H1 (cell line): ENCODE measurements around the gene ALG5. TPM values are rescaled to one million over a fixed set of nuclear protein-coding genes. Genes with fewer than 3 reads are reported as not detected.

Experiments used
- CTCF ChIA-PET: fragments of 300-600 bp; sonication (Branson Sonifier 250); formaldehyde crosslinking; loops from one replicate; lab custom pipeline; 2021; ENCODE audit not compliant: partially characterized antibody; lab: Charles Lee
- POLR2A ChIA-PET: fragments of 300-600 bp; sonication (Branson Sonifier 250); formaldehyde crosslinking; loops from one replicate; lab custom pipeline; 2021; ENCODE audit warnings: inconsistent platforms; ENCODE audit not compliant: partially characterized antibody; lab: Charles Lee
- DNase-seq, 2 experiments: peaks; one replicate each; pipeline versions ENCODE4 v3.0.0 to v3.0.0-alpha.2; 2010 to 2022; ENCODE audit warnings: low spot score in 2 of 2, low read depth in 1 of 2, mixed read lengths in 1 of 2
- FAIRE-seq: peaks from 2 replicates; lab custom pipeline; 2011; peaks lifted over from hg19 to GRCh38; lab: Jason Lieb, UNC
- H2AFZ ChIP-seq: 2 replicates; pipeline ENCODE4 v1.8.1; 2012; ENCODE audit warnings: low read length, inconsistent platforms
- H2AK5ac ChIP-seq: 2 replicates; pipeline ENCODE4 v1.6.1; 2013; ENCODE audit warnings: low read depth, low read length
- H2BK120ac ChIP-seq: replicated peaks from 2 replicates; pipeline ENCODE3; 2013; ENCODE audit warnings: low read depth, low read length, inconsistent platforms
- H2BK12ac ChIP-seq: 2 replicates; pipeline ENCODE4 v1.6.1; 2013; ENCODE audit warnings: low read depth, low read length
- H2BK15ac ChIP-seq: 2 replicates; pipeline ENCODE4 v1.6.1; 2013; ENCODE audit warnings: low read length
- H2BK20ac ChIP-seq: 2 replicates; pipeline ENCODE4 v1.6.1; 2013; ENCODE audit warnings: low read length
- H2BK5ac ChIP-seq: 2 replicates; pipeline ENCODE4 v1.6.1; 2013; ENCODE audit warnings: low read depth, low read length
- H3K14ac ChIP-seq: 2 replicates; pipeline ENCODE4 v1.6.1; 2013; ENCODE audit warnings: inconsistent platforms; ENCODE audit not compliant: insufficient read length
- H3K18ac ChIP-seq: 2 replicates; pipeline ENCODE4 v1.6.1; 2013; ENCODE audit warnings: low read length; ENCODE audit errors: extremely low read depth
- H3K23ac ChIP-seq: 2 replicates; pipeline ENCODE4 v1.6.1; 2013; ENCODE audit warnings: inconsistent platforms; ENCODE audit not compliant: insufficient read length
- H3K23me2 ChIP-seq: 2 replicates; pipeline ENCODE4 v1.6.1; 2013; ENCODE audit warnings: low read depth, low read length
- H3K27ac ChIP-seq: 2 replicates; pipeline ENCODE4 v1.6.1; 2011; ENCODE audit warnings: low read depth, low read length, inconsistent platforms
- H3K27me3 ChIP-seq, 4 experiments: replicated peaks in 1 of 4; 1 replicate in 1 of 4; 2 replicates in 3 of 4; pipeline versions ENCODE4 v1.6.1 to v1.8.1; 2011 to 2013; ENCODE audit warnings: low read length in 3 of 4, mild to moderate bottlenecking in 3 of 4, inconsistent platforms in 2 of 4, mixed read lengths in 2 of 4, moderate library complexity in 1 of 4; ENCODE audit not compliant: control insufficient read depth in 3 of 4, insufficient read depth in 3 of 4; ENCODE audit errors: extremely low read depth in 1 of 4
- H3K36me3 ChIP-seq, 4 experiments: 2 replicates each; pipeline versions ENCODE4 v1.6.1 to v1.8.1; 2011 to 2013; ENCODE audit warnings: mild to moderate bottlenecking in 4 of 4, low read length in 3 of 4, moderate library complexity in 2 of 4, control low read depth in 1 of 4, inconsistent platforms in 1 of 4; ENCODE audit not compliant: insufficient read depth in 4 of 4, control insufficient read depth in 2 of 4
- H3K4ac ChIP-seq: replicated peaks from 2 replicates; pipeline ENCODE3; 2013; ENCODE audit warnings: low read length, low read depth, mixed read lengths, inconsistent platforms; ENCODE audit not compliant: insufficient read length
- H3K4me1 ChIP-seq, 4 experiments: replicated peaks in 1 of 4; 1 replicate in 1 of 4; 2 replicates in 3 of 4; pipeline versions ENCODE4 v1.6.1 to v1.8.1; 2011 to 2013; ENCODE audit warnings: low read length in 3 of 4, inconsistent platforms in 2 of 4, mixed read lengths in 1 of 4; ENCODE audit not compliant: insufficient read depth in 4 of 4, control insufficient read depth in 3 of 4
- H3K4me2 ChIP-seq, 2 experiments: 2 replicates each; pipeline versions ENCODE4 v1.6.1 to v1.8.1; 2011 to 2013; ENCODE audit warnings: low read depth in 2 of 2, low read length in 2 of 2, control low read depth in 1 of 2, inconsistent platforms in 1 of 2, mild to moderate bottlenecking in 1 of 2; ENCODE audit not compliant: insufficient read depth in 1 of 2
- H3K4me3 ChIP-seq, 4 experiments: fragments of 200-600, 300-600 bp in 1 of 4; sonication (generic), shearing (Covaris generic), sonication (Bioruptor Twin) in 1 of 4; 2 replicates each; pipeline versions ENCODE4 v1.5.1 to v1.8.1; 2011 to 2016; ENCODE audit warnings: low read length in 4 of 4, low read depth in 3 of 4, control low read depth in 2 of 4, inconsistent platforms in 2 of 4, mild to moderate bottlenecking in 2 of 4, mixed read lengths in 1 of 4, moderate library complexity in 1 of 4; ENCODE audit not compliant: insufficient read depth in 2 of 4; ENCODE audit errors: extremely low read depth in 1 of 4
- H3K56ac ChIP-seq: replicated peaks from 2 replicates; pipeline ENCODE3; 2013; ENCODE audit warnings: low read depth, mild to moderate bottlenecking, mixed read lengths, low read length, inconsistent platforms; ENCODE audit not compliant: insufficient read length
- H3K79me1 ChIP-seq: 2 replicates; pipeline ENCODE4 v1.6.1; 2013; ENCODE audit warnings: low read depth, low read length, control low read depth
- H3K79me2 ChIP-seq, 2 experiments: 2 replicates each; pipeline versions ENCODE4 v1.6.1 to v1.8.1; 2012 to 2013; ENCODE audit warnings: low read length in 2 of 2, mild to moderate bottlenecking in 2 of 2, inconsistent platforms in 1 of 2; ENCODE audit not compliant: insufficient read depth in 2 of 2, control insufficient read depth in 1 of 2
- H3K9ac ChIP-seq, 4 experiments: replicated peaks in 1 of 4; 1 replicate in 1 of 4; 2 replicates in 3 of 4; pipeline versions ENCODE4 v1.6.1 to v1.8.1; 2011 to 2013; ENCODE audit warnings: low read depth in 3 of 4, low read length in 3 of 4, control low read depth in 2 of 4, mild to moderate bottlenecking in 2 of 4, moderate library complexity in 2 of 4, inconsistent platforms in 1 of 4; ENCODE audit errors: extremely low read depth in 1 of 4
- H3K9me3 ChIP-seq, 2 experiments: 2 replicates each; pipeline versions ENCODE4 v1.6.1 to v1.8.1; 2012 to 2013; ENCODE audit warnings: mild to moderate bottlenecking in 2 of 2, moderate library complexity in 2 of 2, control low read depth in 1 of 2, inconsistent platforms in 1 of 2, low read depth in 1 of 2, low read length in 1 of 2, mixed read lengths in 1 of 2; ENCODE audit not compliant: insufficient read depth in 2 of 2
- H4K20me1 ChIP-seq, 2 experiments: replicated peaks in 1 of 2; 2 replicates each; pipeline versions ENCODE3 to v1.8.1; 2011 to 2013; ENCODE audit warnings: inconsistent platforms in 2 of 2, low read length in 2 of 2, mild to moderate bottlenecking in 1 of 2; ENCODE audit not compliant: insufficient read depth in 2 of 2, control insufficient read depth in 1 of 2
- H4K5ac ChIP-seq: 2 replicates; pipeline ENCODE4 v1.6.1; 2013; ENCODE audit warnings: low read length, low read depth, mixed read lengths, inconsistent platforms; ENCODE audit not compliant: insufficient read length
- H4K8ac ChIP-seq: 2 replicates; pipeline ENCODE4 v1.8.0; 2013; ENCODE audit warnings: mild to moderate bottlenecking, moderate library complexity, low read length, inconsistent platforms; ENCODE audit not compliant: insufficient read depth; ENCODE audit errors: extremely low read depth
- H4K91ac ChIP-seq: replicated peaks from 2 replicates; pipeline ENCODE3; 2013; ENCODE audit warnings: low read length, mixed read lengths, inconsistent platforms; ENCODE audit not compliant: insufficient read length
- BACH1 ChIP-seq: IDR thresholded peaks from 2 replicates; pipeline ENCODE4 v1.6.1; 2012; ENCODE audit warnings: low read length, improper control_type of control experiment
- CBX5 ChIP-seq: fragments of 300-800, 300-1000 bp; sonication (generic); IDR thresholded peaks from 2 replicates; pipeline ENCODE4 v1.7.1; 2016; ENCODE audit warnings: antibody characterized with exemption, low read length, low read depth
- CEBPB ChIP-seq: IDR thresholded peaks from 2 replicates; pipeline ENCODE4 v1.6.1; 2012; ENCODE audit warnings: low read depth, low read length
- CTBP2 ChIP-seq: IDR thresholded peaks from 2 replicates; pipeline ENCODE4 v1.7.0; 2011; ENCODE audit warnings: borderline replicate concordance, mild to moderate bottlenecking, moderate library complexity, mixed read lengths, low read length; ENCODE audit not compliant: insufficient read depth, insufficient read length
- E2F6 ChIP-seq: IDR thresholded peaks from 2 replicates; pipeline ENCODE4 v1.6.1; 2012; ENCODE audit warnings: inconsistent platforms
- EGR1 ChIP-seq: IDR thresholded peaks from 2 replicates; pipeline ENCODE4 v1.6.1; 2011; ENCODE audit warnings: low read depth, low read length, borderline replicate concordance
- EZH2 ChIP-seq: fragments of 200-600 bp; sonication (generic); IDR thresholded peaks from 2 replicates; pipeline ENCODE4 v1.7.1; 2012; ENCODE audit warnings: low read depth, mild to moderate bottlenecking, moderate library complexity, low read length, inconsistent platforms; ENCODE audit not compliant: severe bottlenecking
- FOSL1 ChIP-seq: IDR thresholded peaks from 2 replicates; pipeline ENCODE4 v1.6.1; 2011; ENCODE audit warnings: mild to moderate bottlenecking, low read depth, low read length, moderate library complexity; ENCODE audit not compliant: insufficient read depth
- GABPA ChIP-seq: IDR thresholded peaks from 2 replicates; pipeline ENCODE4 v1.6.1; 2011; ENCODE audit warnings: mild to moderate bottlenecking, low read length, moderate library complexity, borderline replicate concordance; ENCODE audit not compliant: insufficient read depth
- JUND ChIP-seq: IDR thresholded peaks from 2 replicates; pipeline ENCODE4 v1.6.1; 2011; ENCODE audit warnings: mild to moderate bottlenecking, improper control_type of control experiment, low read length
- NANOG ChIP-seq: IDR thresholded peaks from 2 replicates; pipeline ENCODE4 v1.6.1; 2011; ENCODE audit warnings: low read length, low read depth, mild to moderate bottlenecking, inconsistent platforms; ENCODE audit not compliant: insufficient read depth, poor library complexity, severe bottlenecking
- POLR2A ChIP-seq, 2 experiments: IDR thresholded peaks; 1 replicate in 1 of 2; 2 replicates in 1 of 2; pipeline ENCODE4 v1.6.1; 2011; ENCODE audit warnings: low read depth in 2 of 2, low read length in 2 of 2, mild to moderate bottlenecking in 2 of 2; ENCODE audit errors: control extremely low read depth in 1 of 2
- SP4 ChIP-seq: IDR thresholded peaks from 2 replicates; pipeline ENCODE4 v1.6.1; 2012; ENCODE audit warnings: low read length, inconsistent platforms
- SRF ChIP-seq: IDR thresholded peaks from 2 replicates; pipeline ENCODE4 v1.6.1; 2011; ENCODE audit warnings: mild to moderate bottlenecking, low read depth, low read length, moderate library complexity
- WGBS, 2 experiments: shearing (Covaris generic) in 1 of 2; methylation state at CpG; one replicate each; pipeline versions ENCODE4 v1.1.6 to v1.1.7; 2013 to 2015; ENCODE audit warnings: low lambda C conversion rate in 2 of 2, mixed read lengths in 2 of 2, inconsistent platforms in 1 of 2, low coverage in 1 of 2, missing lambda C conversion rate in 1 of 2; ENCODE audit not compliant: insufficient replicate concordance in 2 of 2, insufficient coverage in 1 of 2, insufficient read length in 1 of 2; ENCODE audit errors: extremely low coverage in 1 of 2, missing lambda C conversion rate in 1 of 2; 5-methylcytosine and 5-hydroxymethylcytosine counted together
- polyA plus RNA-seq, 7 experiments: library from polyadenylated mRNA; depleted of rRNA in 3 of 7; stranded (reverse) in 5 of 7; unstranded in 2 of 7; fragments of >200 nt in 5 of 7; fragments of 200-250 nt in 2 of 7; gene quantifications; 1 replicate in 5 of 7; 2 replicates in 1 of 7; 4 replicates in 1 of 7; pipeline versions ENCODE4 v1.2.1 to v1.2.3, GENCODE V29; 2011 to 2013; ENCODE audit warnings: missing spikeins in 2 of 7, mixed read lengths in 2 of 7
- total RNA-seq: library from RNA; stranded (reverse); fragmentation: NEBNext Ultra II Directional; extraction: Animal tissue kit (Norgen Biotek cat#: 25700); gene quantifications from 2 replicates; pipeline ENCODE4 v1.2.1, GENCODE V29; 2021

Gene ALG5
- total and polyA plus RNA-seq, 2 of the 8 experiments (the other 6 are each of a cell fraction or from before 2014, with no cell fraction given) = 15.0 to 24.3 TPM

DNA sequence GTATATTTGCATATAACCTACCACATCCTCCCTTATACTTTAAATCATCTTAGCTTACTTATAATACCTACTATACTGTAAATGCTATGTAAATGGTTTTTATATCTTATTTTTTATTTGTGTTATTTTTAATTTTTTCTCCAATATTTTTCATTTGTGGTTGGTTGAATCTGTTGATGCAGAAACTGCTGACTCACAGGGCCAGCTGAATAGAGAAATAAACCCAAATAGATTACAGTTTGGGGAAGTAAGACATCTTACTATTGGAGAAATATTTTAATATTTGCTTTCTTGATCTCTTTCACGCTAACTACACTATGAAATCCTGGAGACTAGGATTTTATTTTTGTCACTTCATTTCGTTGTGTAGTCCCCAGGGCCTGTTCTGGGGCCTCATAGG is 86.2 kb downstream of the ALG5 start:
- Histone ChIP-seq H2AFZ (no peak overlapping the region), H3K4ac (no peak overlapping the region), H2BK5ac (no peak overlapping the region), H3K23ac (no peak overlapping the region), H3K36me3 (no peaks in the 10 kb centered on the region), H3K4me2 (no peak overlapping the region), H3K4me1 (no peaks in the 10 kb centered on the region), H2BK12ac (no peak overlapping the region), H3K9ac (no peak overlapping the region), H3K14ac (no peak overlapping the region), H4K91ac (no peak overlapping the region), H2BK120ac (no peak overlapping the region), H3K56ac (no peak overlapping the region), H3K27ac (no peak overlapping the region), H3K18ac (no peak overlapping the region), H3K27me3 (peaks cover 0 to 6% (median 1%) of the 10 kb centered on the region in 4 experiments; a peak in 3 of 7 replicates), H3K23me2 (no peaks in the 10 kb centered on the region), H4K5ac (no peak overlapping the region), H4K8ac (no peak overlapping the region), H3K79me2 (no peaks in the 10 kb centered on the region), H3K4me3 (no peak overlapping the region), H3K79me1 (no peaks in the 10 kb centered on the region), H2BK20ac (no peak overlapping the region), H3K9me3 (no peaks in the 10 kb centered on the region), H2AK5ac (no peak overlapping the region), H2BK15ac (no peak overlapping the region), H4K20me1 (no peaks in the 10 kb centered on the region)
- ChIA-PET CTCF (no interaction called here), POLR2A (no interaction called here)
- 78% methylated on average over 2 of the region's 2 CpGs; no CpG with 5 or more reads in 1 of the 2 experiments for WGBS, 2 experiments
- TF ChIP-seq NANOG (no peak), E2F6 (no peak), JUND (no peak), EZH2 (no peak), GABPA (no peak), FOSL1 (no peak), CTBP2 (no peak), CEBPB (no peak), EGR1 (no peak), SRF (no peak), BACH1 (no peak), SP4 (no peak), POLR2A (IDR thresholded peaks at IDR 0.05; ENCODE audit: control extremely low read depth in 1 of 2, low read depth in 2 of 2, low read length in 2 of 2) (no peak), CBX5 (no peak)
- FAIRE-seq (no peak), DNase-seq (no peak)
